AG08395 (cell line): ENCODE results near the gene PHACTR1.

Experiments used
- DNase-seq: peaks from one replicate; pipeline ENCODE4 v3.0.0; 2012; ENCODE audit warnings: mixed read lengths, low spot score

PHACTR1 gene

DNA sequence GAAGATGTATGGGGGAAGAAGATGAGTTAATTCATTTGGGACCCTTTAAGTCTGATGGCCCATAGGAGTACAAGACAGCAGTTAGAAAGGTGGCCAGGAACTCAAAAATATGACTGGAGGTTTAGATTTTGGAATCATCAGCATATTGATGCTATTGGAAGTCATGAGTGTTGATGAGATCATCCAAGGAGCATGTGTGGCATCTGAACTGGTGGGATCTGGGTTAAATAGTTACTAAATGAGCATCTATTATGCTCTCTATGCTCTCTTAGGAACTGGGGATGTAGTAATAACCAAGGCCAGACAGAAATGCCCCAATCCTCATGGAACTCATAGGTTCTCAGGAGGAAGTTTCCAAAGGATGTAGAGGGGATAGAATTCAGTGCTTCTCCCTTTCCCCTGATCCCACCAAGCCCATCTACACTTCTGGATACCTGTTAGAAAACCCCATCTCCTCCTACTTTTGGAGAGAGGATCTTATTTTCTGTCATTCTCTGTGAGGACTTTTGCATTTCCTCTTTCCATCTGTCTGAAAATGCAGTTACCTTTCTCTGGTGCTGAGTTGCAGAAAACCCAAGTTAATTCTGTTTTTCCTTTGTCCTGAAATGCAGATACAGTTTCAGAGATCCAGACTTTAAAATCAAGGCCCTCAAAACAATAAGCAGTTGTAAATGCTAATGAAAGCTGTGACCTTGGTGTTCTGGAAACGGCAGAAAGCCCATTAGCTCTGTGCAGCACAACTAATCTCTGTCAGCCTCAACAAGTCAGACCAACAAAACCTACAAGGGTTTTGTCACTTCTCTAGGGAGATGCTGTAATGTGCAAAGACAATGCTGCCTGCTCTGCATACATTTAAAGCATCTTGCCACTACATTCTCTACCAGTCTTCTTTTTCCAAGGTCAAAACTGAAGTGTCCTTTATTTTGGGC is 546.0 kb downstream of the PHACTR1 start:
- no peak for DNase-seq

DNA sequence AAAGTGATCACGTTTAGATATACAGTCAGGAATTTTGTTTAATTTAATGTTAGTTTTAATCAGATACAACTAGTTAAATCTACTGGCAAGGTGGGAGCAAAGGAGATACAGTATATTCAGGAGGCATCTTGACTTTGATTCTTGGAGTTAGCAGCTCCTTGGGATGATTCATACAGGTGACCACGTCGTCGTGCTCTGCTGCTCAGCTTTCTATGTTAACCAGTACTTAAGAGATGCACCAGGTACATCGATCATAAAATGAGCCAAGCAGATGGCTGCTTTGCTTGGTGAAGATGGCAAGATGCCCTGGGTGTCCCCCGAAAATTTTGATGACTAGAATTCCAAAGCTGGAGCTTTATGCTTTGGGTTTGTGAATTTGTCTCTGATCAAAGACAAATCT is 547.1 kb downstream of the PHACTR1 start:
- no peak for DNase-seq

DNA sequence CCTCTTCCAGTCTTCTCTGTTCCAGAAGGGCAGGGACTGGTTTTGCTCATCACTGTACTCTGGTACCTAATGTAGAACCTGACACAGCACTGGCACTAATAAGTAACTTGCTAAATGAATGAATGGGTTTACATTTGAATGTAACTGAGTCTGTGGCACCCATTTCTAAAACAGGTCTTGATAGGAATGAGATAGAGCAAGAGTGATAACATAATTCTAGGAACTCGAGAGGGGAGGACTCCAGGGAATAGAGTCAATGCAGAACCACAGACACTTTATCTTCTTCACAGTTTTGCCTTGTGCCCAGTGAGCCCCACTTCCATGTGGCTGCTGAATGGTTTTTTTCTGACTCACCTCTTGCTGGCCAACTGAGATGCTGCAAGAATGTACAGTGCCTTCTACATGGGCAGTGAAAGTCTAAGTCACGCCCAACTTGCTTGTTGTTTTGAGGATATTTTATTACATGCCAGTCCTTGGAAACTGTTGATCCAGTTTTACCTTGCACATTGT is 550.6 kb downstream of the PHACTR1 start:
- no peak for DNase-seq

DNA sequence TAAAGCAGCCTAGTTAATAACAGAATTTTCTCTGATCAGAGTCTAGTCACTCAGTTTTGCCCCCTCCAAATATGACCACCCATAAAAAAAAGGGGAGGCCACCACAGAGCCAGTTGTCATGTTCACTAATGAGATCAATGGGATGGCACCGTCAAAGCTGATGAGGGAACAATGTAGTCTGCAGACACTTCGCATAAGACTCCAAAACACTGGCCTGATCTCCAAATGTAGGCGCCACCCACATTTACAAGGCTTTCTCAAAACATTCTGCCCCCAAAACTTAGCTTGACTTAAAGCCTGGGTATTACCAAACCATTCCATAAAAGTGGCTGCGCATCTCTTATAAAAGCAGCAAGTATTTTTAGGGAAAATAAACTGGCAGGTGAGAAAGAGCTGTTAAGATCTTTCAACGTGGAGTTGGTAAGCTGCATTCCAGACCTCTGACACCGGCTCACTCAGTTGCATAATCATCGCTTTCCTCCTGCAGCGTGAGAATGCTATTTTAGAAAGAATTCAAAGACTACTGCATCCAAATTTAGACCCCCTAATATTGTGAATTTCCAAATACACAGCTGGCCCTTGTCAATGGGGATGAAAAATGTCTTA is 552.4 kb downstream of the PHACTR1 start:
- peak; percentile 61 for DNase-seq

DNA sequence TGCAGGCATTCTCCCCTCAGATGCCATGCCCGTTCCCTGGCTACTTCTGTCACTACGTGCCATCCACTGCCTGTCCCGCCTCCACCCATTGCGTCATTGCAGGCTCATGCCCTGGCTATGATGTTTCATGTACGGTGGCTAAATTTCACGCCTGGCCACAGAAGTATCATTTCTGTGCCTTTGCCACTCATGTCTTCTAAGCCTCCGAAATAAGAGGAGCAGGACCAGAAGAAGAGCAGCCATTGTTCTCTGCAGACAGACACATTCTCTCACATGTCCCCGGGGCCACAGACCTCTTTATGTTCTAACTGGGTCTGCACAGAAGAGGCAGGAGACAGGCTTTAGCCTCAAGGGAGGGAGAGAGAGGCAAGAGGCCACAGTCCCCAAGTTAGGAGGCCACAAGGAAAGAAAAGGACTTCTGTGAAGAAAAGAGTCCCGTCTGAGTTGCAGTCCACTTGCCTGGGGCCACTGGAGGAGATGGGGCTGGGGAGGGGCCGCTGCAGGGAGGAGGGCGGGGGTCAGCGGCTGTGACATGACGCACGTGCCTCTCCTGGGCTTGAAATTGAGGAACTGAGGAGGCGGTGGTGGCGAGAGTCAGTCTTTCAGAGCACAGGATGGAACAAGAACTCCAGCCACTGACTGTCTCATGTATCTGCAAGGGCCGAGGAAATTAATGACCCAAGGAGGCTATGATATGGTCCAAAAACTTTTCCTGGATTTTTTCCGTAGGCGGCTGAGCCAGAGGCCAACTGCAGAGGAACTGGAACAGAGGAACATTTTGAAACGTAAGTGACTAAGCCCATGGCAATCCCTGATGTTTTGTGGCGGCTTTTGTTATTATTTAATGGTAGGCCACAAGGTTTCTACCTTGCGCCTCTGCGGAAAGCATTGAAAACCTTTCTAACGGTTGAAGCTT is 555.8 kb downstream of the PHACTR1 start:
- no peak for DNase-seq

DNA sequence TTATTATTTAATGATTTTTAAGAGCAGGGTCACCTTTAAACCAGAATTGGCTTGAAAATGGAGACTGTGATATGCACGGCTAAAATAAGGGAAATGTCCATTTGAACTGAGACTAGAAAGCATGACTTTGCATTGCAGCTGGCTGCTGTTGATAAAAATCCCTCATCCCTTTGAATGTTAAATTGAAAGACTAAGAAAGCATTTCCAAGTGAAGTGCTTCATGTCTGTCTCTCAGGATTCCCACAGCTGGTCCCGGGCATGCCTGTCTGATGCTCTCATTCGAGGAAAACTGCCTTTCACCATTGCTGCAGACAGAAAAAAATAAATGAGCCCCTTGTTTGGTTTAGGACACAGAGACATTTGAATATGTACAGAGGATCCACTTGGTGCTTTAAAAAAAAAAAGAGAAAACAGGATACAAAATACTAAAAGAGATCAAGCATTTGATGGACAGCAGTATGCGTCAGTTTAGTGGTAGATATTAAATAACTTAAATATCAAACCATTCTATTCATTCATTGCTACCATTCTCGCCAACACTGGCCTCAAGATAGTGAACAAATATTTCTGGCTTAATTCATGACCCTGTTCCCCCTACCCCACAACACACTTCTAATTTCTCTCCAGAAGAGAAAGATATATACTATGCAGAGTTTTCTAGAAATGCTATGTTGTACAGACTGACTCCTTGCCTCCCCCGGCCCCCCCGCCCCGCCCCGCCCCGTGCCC is 556.8 kb downstream of the PHACTR1 start:
- no peak for DNase-seq

DNA sequence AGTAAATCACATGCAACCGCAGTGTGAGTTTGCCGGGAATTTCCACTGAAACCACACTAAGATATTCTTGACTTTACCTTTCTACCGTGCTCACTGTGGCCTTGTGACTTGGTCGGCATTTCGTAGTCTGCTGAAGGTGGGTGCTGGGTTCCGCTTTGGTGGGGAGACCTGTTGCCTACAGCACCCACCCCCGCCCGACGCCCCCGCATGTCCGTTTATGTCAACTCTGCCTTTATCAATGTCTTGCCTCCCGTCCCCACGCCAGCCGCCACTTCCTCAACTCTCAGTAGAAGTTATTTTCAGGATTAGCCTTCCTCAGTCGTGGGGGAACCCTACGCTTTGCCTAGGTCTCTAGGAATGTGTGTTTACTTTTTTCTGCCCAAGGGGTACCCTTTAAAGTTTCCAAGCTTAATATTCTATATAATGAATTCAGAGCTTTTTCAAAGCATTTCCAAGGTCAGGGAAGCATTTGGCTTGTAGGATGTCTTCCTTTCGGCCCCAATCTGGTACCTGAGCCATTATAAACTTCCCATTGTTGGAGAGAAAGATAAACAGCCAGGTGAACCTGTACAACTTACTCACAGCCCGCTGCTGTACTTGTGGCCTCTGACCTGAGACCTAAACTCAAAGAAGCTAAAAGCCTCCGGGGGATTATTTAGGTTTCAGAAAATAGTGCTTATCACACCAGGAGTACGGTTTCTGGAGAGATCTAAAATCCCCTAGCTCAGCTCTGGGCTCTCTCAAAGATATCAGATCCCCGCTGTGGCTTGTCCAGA is 557.6 kb downstream of the PHACTR1 start:
- no peak for DNase-seq

DNA sequence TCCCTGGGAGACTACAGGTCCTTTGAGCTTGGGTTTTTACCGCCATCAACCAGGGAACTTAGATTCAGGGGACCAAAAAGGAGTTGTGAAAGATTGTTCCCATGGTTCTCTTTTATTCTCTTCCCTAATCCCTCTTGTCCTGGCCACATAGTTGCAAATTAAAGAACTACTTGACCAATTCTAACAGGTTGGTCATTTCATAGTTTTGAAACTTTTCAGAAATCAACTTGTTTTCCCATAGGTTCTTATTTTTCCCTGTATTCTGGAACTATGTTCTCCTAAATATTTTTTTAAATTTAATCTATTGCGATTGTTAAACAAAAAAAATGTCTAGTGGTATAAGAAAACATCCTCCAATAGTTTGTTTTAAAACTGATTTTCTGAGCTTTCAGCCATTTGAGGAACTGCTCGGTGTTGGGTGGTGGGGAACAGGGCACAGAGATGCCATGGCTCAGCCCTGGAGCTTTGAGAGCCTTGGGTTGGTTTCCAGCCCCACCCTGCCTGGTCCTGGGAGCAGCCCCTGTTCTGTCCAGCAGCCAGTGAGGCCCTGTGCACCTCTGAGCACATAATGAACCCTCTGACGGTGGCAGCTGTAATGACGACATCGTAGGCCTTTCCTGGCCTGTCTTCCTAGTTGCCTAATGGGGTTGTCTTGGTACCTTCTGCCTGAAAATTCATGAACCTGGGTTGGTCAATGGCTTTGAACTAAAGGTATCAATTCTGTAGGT is 558.3 kb downstream of the PHACTR1 start:
- no peak for DNase-seq

DNA sequence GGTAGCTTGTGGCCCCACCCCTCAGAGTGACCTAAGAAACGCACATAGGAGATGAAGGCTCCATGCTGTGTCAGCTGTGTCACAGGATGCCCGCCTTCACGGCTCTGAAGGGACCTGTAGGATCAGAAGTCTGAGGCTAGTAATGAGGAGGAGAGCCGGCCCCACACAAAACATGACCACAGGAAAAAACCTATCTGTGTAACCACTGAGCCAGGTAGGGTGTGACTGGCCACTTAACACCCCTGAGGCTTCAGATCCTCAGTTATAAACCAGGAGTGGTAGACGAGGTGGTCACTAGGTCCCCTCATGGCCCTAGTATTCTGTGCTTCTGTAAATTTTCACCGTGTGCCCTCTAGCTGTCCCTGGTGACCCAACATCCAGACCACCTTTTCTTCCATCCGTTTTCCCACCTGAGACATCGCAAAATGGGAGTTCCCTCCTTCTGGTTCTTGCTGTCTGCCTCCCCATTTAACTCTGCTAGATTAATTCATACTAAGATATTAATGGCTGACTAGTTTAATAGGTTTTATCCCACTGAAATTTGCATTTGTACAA is 558.9 kb downstream of the PHACTR1 start:
- DNase-seq, result no peak

DNA sequence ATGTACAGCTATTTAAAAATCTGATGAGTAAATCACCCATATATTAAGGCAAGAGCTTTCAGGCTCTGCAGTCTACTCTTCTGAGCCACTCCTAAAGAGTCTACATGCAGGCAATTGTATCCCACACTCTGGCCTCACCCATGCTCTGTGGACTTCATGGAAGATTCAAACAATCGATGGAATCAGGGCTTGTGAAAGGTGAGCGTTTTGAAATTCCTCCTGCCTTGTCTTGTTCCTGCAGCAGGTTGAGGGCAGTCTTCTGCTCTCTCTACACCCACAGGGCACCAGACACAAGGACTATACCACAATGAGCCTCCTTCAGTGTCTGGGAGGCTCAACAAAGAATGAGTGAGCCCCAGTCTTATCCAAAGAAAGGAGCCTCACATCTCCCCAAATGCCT is 560.7 kb downstream of the PHACTR1 start:
- no peak for DNase-seq

DNA sequence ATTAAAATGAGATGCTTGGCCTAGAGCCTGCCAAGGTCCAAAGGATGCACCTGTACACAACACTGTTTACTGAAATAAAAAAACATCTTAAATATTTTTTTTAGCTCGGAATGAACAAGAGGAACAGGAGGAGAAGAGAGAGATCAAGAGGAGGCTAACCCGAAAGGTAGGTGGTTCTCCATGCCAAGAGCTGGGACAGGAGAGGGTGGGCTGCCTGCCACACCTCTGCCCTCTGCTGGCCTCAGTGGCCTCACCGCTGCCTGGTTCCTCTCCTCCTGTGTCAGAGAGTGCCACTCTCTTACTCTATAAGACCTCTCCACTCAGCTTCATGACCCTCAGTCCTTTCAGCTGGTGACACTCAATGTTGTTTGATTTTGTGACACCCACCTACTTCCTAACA is 561.6 kb downstream of the PHACTR1 start:
- no peak for DNase-seq

DNA sequence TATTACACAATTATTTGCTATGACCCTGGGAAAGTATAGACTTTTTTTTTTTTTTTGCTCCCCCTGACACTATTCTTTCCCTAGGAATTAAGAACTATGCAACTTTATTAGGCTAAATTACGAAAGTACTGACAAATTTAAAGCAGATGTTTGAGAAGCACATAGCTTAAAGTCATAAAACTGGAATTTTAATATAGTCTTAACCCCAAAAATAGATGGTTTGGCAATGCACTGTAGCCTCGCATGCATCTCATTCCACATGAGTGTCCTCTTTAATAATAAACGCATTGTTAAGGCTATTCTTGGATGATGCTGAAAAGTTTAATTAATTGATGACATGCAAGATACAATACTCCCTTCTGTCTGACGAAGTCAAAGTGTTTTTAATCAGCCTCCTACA is 562.4 kb downstream of the PHACTR1 start:
- peak; percentile 83 for DNase-seq

DNA sequence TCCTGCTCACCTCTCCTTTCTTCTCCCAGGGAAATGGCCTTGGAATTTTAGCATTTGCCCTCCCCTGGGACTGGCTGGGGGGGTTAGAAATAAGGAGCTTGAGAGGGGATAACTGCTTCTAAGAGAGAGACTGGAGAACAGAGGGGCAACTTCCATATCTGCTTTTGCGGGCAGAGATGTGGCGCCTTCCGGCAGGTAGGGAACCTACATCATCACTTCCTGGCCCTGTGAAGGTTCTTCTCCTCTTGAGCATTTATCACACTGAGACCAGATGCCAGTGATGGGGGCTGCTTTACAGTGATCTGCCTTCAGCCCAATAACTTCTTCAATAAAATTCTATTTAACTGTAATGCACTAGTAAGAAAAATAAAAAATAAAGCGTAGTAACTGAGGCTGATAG is 563.7 kb downstream of the PHACTR1 start:
- no peak for DNase-seq

DNA sequence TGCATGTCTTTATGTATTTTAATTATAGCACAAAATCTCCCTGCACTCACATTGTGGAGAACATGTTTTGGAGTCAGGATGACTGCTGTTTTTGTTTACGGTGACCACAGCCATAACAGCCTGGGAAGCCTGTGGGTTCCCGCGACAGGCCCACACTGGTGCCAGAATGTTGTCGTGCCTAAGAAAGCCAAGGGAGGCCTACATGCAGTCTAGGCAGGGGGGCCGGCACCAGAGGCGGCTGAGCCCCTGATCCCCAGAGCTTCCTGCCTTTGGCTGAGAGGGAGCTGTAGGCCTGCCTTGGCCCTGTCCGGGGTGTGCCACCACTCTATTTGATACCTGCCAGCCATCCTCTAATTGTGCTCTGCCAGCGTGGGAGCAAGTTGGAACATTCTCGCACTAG is 565.1 kb downstream of the PHACTR1 start:
- DNase-seq, result peak; percentile 23

DNA sequence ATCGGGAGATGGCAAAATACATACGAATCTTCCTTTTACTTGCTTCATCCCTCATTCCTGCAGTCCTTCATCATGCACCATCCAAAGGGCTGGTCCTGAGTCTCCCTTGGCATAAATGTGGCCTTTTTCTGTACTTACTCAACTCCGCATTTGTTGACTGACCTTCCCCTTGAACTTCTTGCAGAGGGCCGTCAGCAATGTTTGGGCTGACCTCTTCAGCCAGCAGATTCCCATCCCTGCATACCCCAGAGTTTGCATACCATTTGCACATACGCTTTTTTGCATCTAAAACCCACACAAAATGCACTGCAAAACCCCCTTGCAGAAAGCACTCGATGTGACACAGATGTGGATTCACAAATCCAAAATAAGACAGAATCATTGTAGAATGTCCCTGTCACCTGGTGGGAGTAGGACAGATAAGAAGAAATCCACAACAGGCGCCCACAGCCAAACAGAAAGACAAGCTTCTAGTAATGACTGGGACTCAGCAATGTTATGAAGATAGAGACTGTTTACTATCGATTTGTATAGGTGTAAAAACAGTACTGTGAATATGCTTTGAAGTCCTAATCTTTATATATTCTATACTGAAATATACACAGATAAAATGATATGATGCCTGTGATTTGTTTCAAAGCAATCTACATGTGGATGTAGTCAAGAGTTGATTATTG is 566.0 kb downstream of the PHACTR1 start:
- no peak for DNase-seq

DNA sequence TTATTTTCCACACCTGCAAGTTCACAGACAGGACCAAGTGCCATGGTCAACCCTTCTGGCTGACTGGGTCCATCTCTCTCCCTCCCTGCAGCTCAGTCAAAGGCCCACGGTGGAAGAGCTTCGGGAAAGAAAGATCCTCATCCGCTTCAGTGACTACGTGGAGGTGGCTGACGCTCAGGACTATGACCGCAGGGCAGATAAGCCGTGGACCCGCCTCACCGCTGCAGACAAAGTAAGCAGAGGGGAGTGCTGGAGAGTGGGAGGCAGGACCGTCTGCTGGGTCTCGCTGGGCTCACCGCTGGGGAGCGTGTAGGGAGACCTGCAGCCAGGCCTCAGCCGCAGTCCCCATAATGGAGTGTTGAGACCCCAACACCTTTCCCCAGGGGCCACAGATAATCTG is 566.8 kb downstream of the PHACTR1 start:
- DNase-seq, result no peak

DNA sequence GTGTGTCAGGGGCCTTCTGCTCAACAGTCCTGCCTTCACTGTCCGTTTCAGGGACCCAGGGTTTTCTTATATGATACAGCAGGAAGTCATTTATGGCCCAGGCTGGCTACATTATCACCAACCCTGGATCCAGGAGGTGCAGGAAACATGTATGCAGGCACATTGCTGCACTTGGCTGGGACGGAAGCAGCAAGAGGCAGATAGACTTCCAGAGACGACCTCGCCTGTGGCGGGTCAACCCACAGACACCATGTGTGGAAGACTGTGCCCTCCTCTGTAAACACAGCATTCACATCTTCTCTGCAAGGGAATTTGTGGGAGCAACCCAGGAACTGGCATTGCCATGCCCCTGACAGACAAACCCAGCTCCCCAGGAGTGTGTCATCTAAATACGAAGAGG is 568.1 kb downstream of the PHACTR1 start:
- DNase-seq, result no peak

DNA sequence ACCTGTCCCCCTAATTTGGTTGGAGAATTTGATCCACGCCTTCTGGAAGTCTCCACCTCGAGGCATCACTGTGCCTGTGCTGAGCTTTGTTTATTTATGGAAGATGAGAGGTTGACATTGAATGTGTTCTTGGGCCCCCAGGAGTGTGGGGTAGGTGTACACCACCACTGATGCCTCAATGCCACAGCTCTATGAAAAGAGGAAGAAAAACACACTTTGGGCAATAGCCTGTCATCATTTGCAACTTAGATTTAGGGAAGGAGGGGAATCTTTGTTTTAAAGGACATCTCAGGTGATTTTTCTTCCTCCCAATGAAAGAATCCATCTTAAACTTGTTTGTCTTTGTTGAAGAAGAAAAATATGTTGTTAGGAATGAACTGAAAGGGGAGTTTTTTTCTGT is 569.1 kb downstream of the PHACTR1 start:
- no peak for DNase-seq

DNA sequence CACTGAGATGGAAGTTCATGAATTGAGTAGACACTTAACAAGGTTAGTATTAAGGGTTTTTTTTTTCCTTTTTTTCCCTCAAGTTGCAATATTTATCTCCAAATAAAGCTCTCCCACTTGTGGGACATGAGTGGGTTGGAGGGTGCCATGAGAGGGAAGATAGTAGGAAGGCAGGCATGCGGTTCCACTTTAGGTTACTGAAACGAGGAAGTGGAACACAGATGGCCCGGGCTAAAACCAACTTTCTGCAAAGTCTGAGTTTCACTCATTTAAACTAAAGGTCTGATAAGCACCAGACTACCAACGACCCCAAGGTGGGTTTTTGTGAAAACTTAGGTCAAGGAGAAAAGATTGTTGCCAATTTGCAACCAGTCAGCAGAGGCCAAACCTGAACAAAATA is 569.6 kb downstream of the PHACTR1 start:
- no peak for DNase-seq
